Ishikawa (cell line): Measurements from ENCODE around the gene LPP.

Experiments
- EP300 ChIP-seq: IDR thresholded peaks from 2 replicates; pipeline ENCODE4 v1.6.1; 2012; ENCODE audit warnings: borderline replicate concordance
- FOXM1 ChIP-seq: IDR thresholded peaks from 2 replicates; pipeline ENCODE4 v1.6.1; 2012; ENCODE audit warnings: low read depth, borderline replicate concordance
- TAF1 ChIP-seq: IDR thresholded peaks from 2 replicates; pipeline ENCODE4 v1.6.1; 2012; ENCODE audit warnings: low read depth, mild to moderate bottlenecking
- TEAD4 ChIP-seq: IDR thresholded peaks from 2 replicates; pipeline ENCODE4 v1.6.1; 2012
- YY1 ChIP-seq: IDR thresholded peaks from 2 replicates; pipeline ENCODE4 v1.6.1; 2012; ENCODE audit warnings: low read depth
- ZBTB7A ChIP-seq: IDR thresholded peaks from 2 replicates; pipeline ENCODE4 v1.6.1; 2012; ENCODE audit warnings: low read depth

GRCh38 chr3:188818282-188818681 lies 664.3 kb downstream of the LPP start:
- no peak for TF ChIP-seq TEAD4
- TF ChIP-seq EP300, result no peak
- TF ChIP-seq ZBTB7A, result no peak
- TF ChIP-seq TAF1, result no peak
- no peak for TF ChIP-seq YY1
- no peak for TF ChIP-seq FOXM1
